NCI-H2196 (cell line): ENCODE data around the gene CAMK2D.

Experiments used
- DNase-seq: peaks from one replicate; lab custom pipeline; 2025; ENCODE audit not compliant: unreplicated experiment; lab: John Stamatoyannopoulos, UW

CAMK2D gene

GRCh38 chr4:113616443-113616842, 145.1 kb downstream of the CAMK2D start:
- DNase-seq, result no peak

GRCh38 chr4:113614414-113614813, 147.1 kb downstream of the CAMK2D start:
- DNase-seq, result no peak

GRCh38 chr4:113613503-113613902, 148.0 kb downstream of the CAMK2D start:
- no peak for DNase-seq

- no peak for DNase-seq
Measured at GRCh38 chr4:113610537-113610936, 151.0 kb downstream of the CAMK2D start.

GRCh38 chr4:113607998-113608397, 153.5 kb downstream of the CAMK2D start:
- DNase-seq, result no peak

- DNase-seq, result no peak
Measured at GRCh38 chr4:113607147-113607720, 154.3 kb downstream of the CAMK2D start.

GRCh38 chr4:113604955-113605354, 156.6 kb downstream of the CAMK2D start:
- no peak for DNase-seq

GRCh38 chr4:113603911-113604310, 157.6 kb downstream of the CAMK2D start:
- DNase-seq, result no peak

GRCh38 chr4:113602646-113603228, 158.8 kb downstream of the CAMK2D start:
- DNase-seq, result no peak

GRCh38 chr4:113601636-113602035, 159.9 kb downstream of the CAMK2D start:
- no peak for DNase-seq

- DNase-seq, result no peak
Measured at GRCh38 chr4:113596396-113596795, 165.1 kb downstream of the CAMK2D start.

GRCh38 chr4:113594231-113594556, 167.3 kb downstream of the CAMK2D start:
- DNase-seq, result no peak

GRCh38 chr4:113593400-113594230, 167.9 kb downstream of the CAMK2D start:
- DNase-seq, result no peak

- no peak for DNase-seq
Measured at GRCh38 chr4:113591982-113592381, 169.6 kb downstream of the CAMK2D start.

- DNase-seq, result no peak
Measured at GRCh38 chr4:113588895-113589668, 172.5 kb downstream of the CAMK2D start.

GRCh38 chr4:113587640-113588275, 173.8 kb downstream of the CAMK2D start:
- no peak for DNase-seq

- DNase-seq, result no peak
Measured at GRCh38 chr4:113587156-113587555, 174.4 kb downstream of the CAMK2D start.

- DNase-seq, result no peak
Measured at GRCh38 chr4:113586072-113586471, 175.5 kb downstream of the CAMK2D start.

- no peak for DNase-seq
Measured at GRCh38 chr4:113584407-113585150, 177.0 kb downstream of the CAMK2D start.

GRCh38 chr4:113582737-113583136, 178.8 kb downstream of the CAMK2D start:
- DNase-seq, result no peak
